ENCODE measurements around the gene EPHB1. TPM values are rescaled to one million over a fixed set of nuclear protein-coding genes. Genes with fewer than 3 reads are reported as not detected.

The EPHB1 gene
- polyA plus RNA-seq, 1 experiment: 0.11 TPM

GRCh38 chr3:135147657-135148056 is 352.6 kb downstream of the EPHB1 start:
- no peak for DNase-seq (ENCODE audit: low read depth, low spot score)
- CTCF ChIA-PET: no interaction called here
- Histone ChIP-seq H3K4me3 (ENCODE audit: low read depth, low read length) (no peak overlapping the region), H3K27ac (ENCODE audit: low read depth, low read length) (no peak overlapping the region), H3K9me3 (ENCODE audit: control insufficient read depth, insufficient read depth, low read length) (no peaks in the 10 kb centered on the region), H3K27me3 (ENCODE audit: control insufficient read depth, insufficient read depth, low read length) (no peaks in the 10 kb centered on the region)
- POLR2A ChIA-PET: no interaction called here
- no peak for TF ChIP-seq CTCF (IDR thresholded peaks at IDR 0.05; ENCODE audit: low read depth, low read length)

- ChIA-PET CTCF (no interaction called here), POLR2A (no interaction called here)
- Histone ChIP-seq H3K27ac (ENCODE audit: low read depth, low read length) (no peak overlapping the region), H3K27me3 (ENCODE audit: control insufficient read depth, insufficient read depth, low read length) (no peaks in the 10 kb centered on the region), H3K4me3 (ENCODE audit: low read depth, low read length) (no peak overlapping the region), H3K9me3 (ENCODE audit: control insufficient read depth, insufficient read depth, low read length) (no peaks in the 10 kb centered on the region)
- DNase-seq (ENCODE audit: low read depth, low spot score): no peak
- TF ChIP-seq CTCF (IDR thresholded peaks at IDR 0.05; ENCODE audit: low read depth, low read length): no peak
Measured at GRCh38 chr3:135148398-135149020, 353.4 kb downstream of the EPHB1 start.

GRCh38 chr3:135149707-135150681 is 354.9 kb downstream of the EPHB1 start:
- no peak for DNase-seq (ENCODE audit: low read depth, low spot score)
- no peak for TF ChIP-seq CTCF (IDR thresholded peaks at IDR 0.05; ENCODE audit: low read depth, low read length)
- Histone ChIP-seq H3K4me3 (ENCODE audit: low read depth, low read length) (no peak overlapping the region), H3K27ac (ENCODE audit: low read depth, low read length) (no peak overlapping the region), H3K27me3 (ENCODE audit: control insufficient read depth, insufficient read depth, low read length) (no peaks in the 10 kb centered on the region), H3K9me3 (ENCODE audit: control insufficient read depth, insufficient read depth, low read length) (no peaks in the 10 kb centered on the region)
- POLR2A ChIA-PET: interaction anchor here (0.6 kb wide), 1 partner anchor 410 kb away, joined by 3 read pairs; no protein-coding TSS in a partner anchor
- CTCF ChIA-PET: no interaction called here

GRCh38 chr3:135154186-135154585 is 359.1 kb downstream of the EPHB1 start:
- CTCF ChIA-PET: no interaction called here
- TF ChIP-seq CTCF (IDR thresholded peaks at IDR 0.05; ENCODE audit: low read depth, low read length): no peak
- H3K4me3 ChIP-seq (ENCODE audit: low read depth, low read length): no peak overlapping the region
- H3K9me3 ChIP-seq (ENCODE audit: control insufficient read depth, insufficient read depth, low read length): no peaks in the 10 kb centered on the region
- no peak for DNase-seq (ENCODE audit: low read depth, low spot score)
- POLR2A ChIA-PET: no interaction called here
- H3K27me3 ChIP-seq (ENCODE audit: control insufficient read depth, insufficient read depth, low read length): no peaks in the 10 kb centered on the region
- no peak overlapping the region for H3K27ac ChIP-seq (ENCODE audit: low read depth, low read length)

GRCh38 chr3:135155228-135155627 is 360.2 kb downstream of the EPHB1 start:
- POLR2A ChIA-PET: no interaction called here
- CTCF ChIA-PET: no interaction called here
- no peak for TF ChIP-seq CTCF (IDR thresholded peaks at IDR 0.05; ENCODE audit: low read depth, low read length)

More at GRCh38 chr3:135155228-135155627, 360.2 kb downstream of the EPHB1 start:
- Histone ChIP-seq H3K27ac (ENCODE audit: low read depth, low read length) (no peak overlapping the region), H3K27me3 (ENCODE audit: control insufficient read depth, insufficient read depth, low read length) (no peaks in the 10 kb centered on the region), H3K4me3 (ENCODE audit: low read depth, low read length) (no peak overlapping the region), H3K9me3 (ENCODE audit: control insufficient read depth, insufficient read depth, low read length) (no peaks in the 10 kb centered on the region)
- no peak for DNase-seq (ENCODE audit: low read depth, low spot score)
